HEK293 (cell line): ENCODE data around the gene ARHGEF40.
"Not testable (repeated sequence)": the region's sequence is repeated elsewhere in the genome, so short reads cannot be mapped to it uniquely, and the experiment has no call there.

Source experiments
- CTCF ChIA-PET: fragments of 350-600 bp; formaldehyde crosslinking; extraction: SDS; loops from one replicate; lab custom pipeline; 2021; ENCODE audit warnings: antibody characterized with exemption; lab: Yijun Ruan, JAX
- POLR2A ChIA-PET: fragments of 300-600 bp; formaldehyde crosslinking; extraction: SDS; loops from one replicate; lab custom pipeline; 2020; ENCODE audit warnings: antibody characterized with exemption, inconsistent platforms; lab: Yijun Ruan, JAX
- H3K27ac ChIP-seq: fragments of 200-500 bp; sonication (Bioruptor generic); 2 replicates; pipeline ENCODE4 v1.5.1; 2014; ENCODE audit warnings: low read depth, low read length, control low read depth, inconsistent platforms; ENCODE audit errors: extremely low read depth
- H3K36me3 ChIP-seq, 2 experiments: fragments of 200-500 bp in 1 of 2; sonication (Bioruptor generic) in 1 of 2; 1 replicate in 1 of 2; 2 replicates in 1 of 2; pipeline ENCODE4 v1.5.1; 2014 to 2017; ENCODE audit warnings: inconsistent platforms in 2 of 2, low read length in 2 of 2; ENCODE audit not compliant: control insufficient read depth in 2 of 2, insufficient read depth in 1 of 2
- H3K4me1 ChIP-seq: fragments of 200-500 bp; sonication (Bioruptor generic); 2 replicates; pipeline ENCODE4 v1.5.1; 2014; ENCODE audit warnings: mild to moderate bottlenecking, low read length, inconsistent platforms; ENCODE audit not compliant: control insufficient read depth, insufficient read depth
- H3K4me3 ChIP-seq: 2 replicates; pipeline ENCODE4 v1.5.1; 2011; ENCODE audit warnings: low read depth, mild to moderate bottlenecking, control low read depth, low read length, moderate library complexity
- H3K9me3 ChIP-seq: fragments of 200-500 bp; sonication (Bioruptor generic); 2 replicates; pipeline ENCODE4 v1.5.1; 2014; ENCODE audit warnings: low read depth, low read length, inconsistent platforms; ENCODE audit not compliant: control insufficient read depth, insufficient read depth
- ATF2 ChIP-seq: fragments of 450-650 bp; formaldehyde crosslinking; IDR thresholded peaks from 2 replicates; pipeline ENCODE4 v1.5.1; 2016; ENCODE audit warnings: missing biosample characterization, missing genetic modification characterization, low read depth
- CTCF ChIP-seq: fragments of 450-650 bp; formaldehyde crosslinking; IDR thresholded peaks from 2 replicates; pipeline ENCODE4 v1.5.1; 2016; ENCODE audit warnings: missing biosample characterization, missing genetic modification characterization
- IKZF3 ChIP-seq: fragments of 450-650 bp; IDR thresholded peaks from 2 replicates; pipeline ENCODE4 v1.5.0; 2018; ENCODE audit warnings: missing biosample characterization, mild to moderate bottlenecking, missing genetic modification characterization, moderate library complexity
- KLF17 ChIP-seq: fragments of 450-650 bp; formaldehyde crosslinking; IDR thresholded peaks from 2 replicates; pipeline ENCODE4 v1.5.1; 2016; ENCODE audit warnings: missing biosample characterization, missing genetic modification characterization
- REPIN1 ChIP-seq: fragments of 450-650 bp; formaldehyde crosslinking; IDR thresholded peaks from 2 replicates; pipeline ENCODE4 v1.5.1; 2017; ENCODE audit warnings: missing biosample characterization, missing genetic modification characterization, low read depth
- REST ChIP-seq: fragments of 450-650 bp; formaldehyde crosslinking; IDR thresholded peaks from 2 replicates; pipeline ENCODE4 v1.5.1; 2016; ENCODE audit warnings: missing biosample characterization, missing genetic modification characterization
- TRIM28 ChIP-seq: IDR thresholded peaks from 2 replicates; pipeline ENCODE4 v1.6.1; 2011; ENCODE audit warnings: low read length, control low read depth, borderline replicate concordance
- ZNF341 ChIP-seq: fragments of 450-650 bp; formaldehyde crosslinking; IDR thresholded peaks from 2 replicates; pipeline ENCODE4; 2016; ENCODE audit warnings: low read depth, missing biosample characterization, missing genetic modification characterization
- ZNF48 ChIP-seq: fragments of 450-650 bp; formaldehyde crosslinking; IDR thresholded peaks from 2 replicates; pipeline ENCODE4 v1.5.1; 2016; ENCODE audit warnings: missing biosample characterization, missing genetic modification characterization
- ZNF549 ChIP-seq: fragments of 450-650 bp; IDR thresholded peaks from 2 replicates; pipeline ENCODE4 v1.5.1; 2018; ENCODE audit warnings: missing biosample characterization, missing genetic modification characterization, mild to moderate bottlenecking, inconsistent platforms, moderate library complexity
- ZNF654 ChIP-seq: fragments of 450-650 bp; formaldehyde crosslinking; IDR thresholded peaks from 2 replicates; pipeline ENCODE4 v1.5.1; 2016; ENCODE audit warnings: low read depth, missing biosample characterization, missing genetic modification characterization
- ZNF776 ChIP-seq: fragments of 450-650 bp; formaldehyde crosslinking; IDR thresholded peaks from 2 replicates; pipeline ENCODE4 v1.5.0; 2017; ENCODE audit warnings: missing biosample characterization, missing genetic modification characterization, borderline replicate concordance

Gene ARHGEF40

GRCh38 chr14:21039585-21040369 lies 30.3 kb upstream of the ARHGEF40 start:
- no peaks in the 10 kb centered on the region for H3K9me3 ChIP-seq
- POLR2A ChIA-PET = interaction anchor here (1.0 to 2.8 kb wide), 3 partner anchors 11 to 32 kb away, joined by 3 to 15 read pairs (median 5); no protein-coding TSS in a partner anchor
- no peaks in the 10 kb centered on the region for H3K4me1 ChIP-seq
- no peaks in the 10 kb centered on the region for H3K36me3 ChIP-seq
- TF ChIP-seq ZNF341 (0 out of 2 replicates have a peak, but pooled peaks have one; percentile 17), REST (tag by site-specific recombination) (peak; percentile 64; the same call in 1 of the 2 replicates), CTCF (tag by site-specific recombination) (peak; percentile 67), ZNF654 (tag by site-specific recombination) (peak; percentile 77), ATF2 (tag by site-specific recombination) (no peak)
- TF ChIP-seq, all 188 proteins: peak for 4
- Histone ChIP-seq H3K4me3 (no peak overlapping the region), H3K27ac (no peak overlapping the region)
- CTCF ChIA-PET = interaction anchor here (0.6 to 7.0 kb wide), 33 partner anchors 8 to 360 kb away, joined by 3 to 206 read pairs (median 5); partner anchors contain the start of genes RNASE8 and SLC39A2

- CTCF ChIA-PET = interaction anchor here (0.6 to 7.0 kb wide), 31 partner anchors 8 to 360 kb away, joined by 3 to 206 read pairs (median 5); partner anchors contain the start of genes RNASE8 and SLC39A2
- Histone ChIP-seq H3K27ac (no peak overlapping the region), H3K9me3 (no peaks in the 10 kb centered on the region), H3K4me1 (no peaks in the 10 kb centered on the region), H3K36me3 (no peaks in the 10 kb centered on the region), H3K4me3 (no peak overlapping the region)
- TF ChIP-seq IKZF3 (tag by site-specific recombination) (no peak), ZNF549 (peak; percentile 90; the same call in 1 of the 2 replicates), ZNF776 (tag by site-specific recombination) (no peak), KLF17 (tag by site-specific recombination) (no peak), REPIN1 (no peak), TRIM28 (no peak), ZNF48 (no peak)
- POLR2A ChIA-PET = interaction anchor here (1.0 to 2.8 kb wide), 3 partner anchors 12 to 31 kb away, joined by 3 to 15 read pairs (median 5); no protein-coding TSS in a partner anchor
These were observed 29.7 kb upstream of the ARHGEF40 start for GRCh38 chr14:21040370-21040925.

- CTCF ChIA-PET = interaction anchor here (0.6 to 7.0 kb wide), 21 partner anchors 9 to 350 kb away, joined by 3 to 206 read pairs (median 8); partner anchors contain the start of genes RNASE8 and SLC39A2
- H3K4me1 ChIP-seq, H3K4me3 ChIP-seq, H3K27ac ChIP-seq, H3K36me3 ChIP-seq, H3K9me3 ChIP-seq: not testable (repeated sequence)
- POLR2A ChIA-PET = interaction anchor here (1.2 to 2.8 kb wide), 2 partner anchors 13 to 26 kb away, joined by 3 to 15 read pairs; no protein-coding TSS in a partner anchor
These were observed 29.2 kb upstream of the ARHGEF40 start for GRCh38 chr14:21040941-21041340.
